ENCODE results near the gene SCUBE2.
"Not testable (repeated sequence)": the region's sequence is repeated elsewhere in the genome, so short reads cannot be mapped to it uniquely, and the experiment has no call there.

The SCUBE2 gene

GRCh38 chr11:9104580-9104979 lies 13.2 kb upstream of the SCUBE2 start:
- DNase-seq (ENCODE audit: low spot score) = no peak

- DNase-seq (ENCODE audit: low spot score) = no peak
Observed at GRCh38 chr11:9103542-9104276, 12.3 kb upstream of the SCUBE2 start.

GRCh38 chr11:9099617-9100016 lies 8.2 kb upstream of the SCUBE2 start:
- no peak for DNase-seq (ENCODE audit: low spot score)

GRCh38 chr11:9098455-9098854 lies 7.1 kb upstream of the SCUBE2 start:
- not testable (repeated sequence) for DNase-seq (ENCODE audit: low spot score)

GRCh38 chr11:9097186-9097943 lies 6.0 kb upstream of the SCUBE2 start:
- not testable (repeated sequence) for DNase-seq (ENCODE audit: low spot score)

- no peak for DNase-seq (ENCODE audit: low spot score)
Observed at GRCh38 chr11:9096427-9096826, 5.0 kb upstream of the SCUBE2 start.

GRCh38 chr11:9095421-9095820 lies 4.0 kb upstream of the SCUBE2 start:
- DNase-seq (ENCODE audit: low spot score) = no peak

- DNase-seq (ENCODE audit: low spot score) = no peak
Observed at GRCh38 chr11:9094420-9094819, 3.0 kb upstream of the SCUBE2 start.

- no peak for DNase-seq (ENCODE audit: low spot score)
Observed at GRCh38 chr11:9092853-9093778, 1.7 kb upstream of the SCUBE2 start.

- DNase-seq (ENCODE audit: low spot score) = no peak
Observed at GRCh38 chr11:9092072-9092471, 673 bp upstream of the SCUBE2 start.

GRCh38 chr11:9090488-9091043 lies 833 bp downstream of the SCUBE2 start:
- DNase-seq (ENCODE audit: low spot score) = no peak

GRCh38 chr11:9089636-9090035 lies 1.8 kb downstream of the SCUBE2 start:
- DNase-seq (ENCODE audit: low spot score) = no peak

GRCh38 chr11:9089061-9089460 lies 2.3 kb downstream of the SCUBE2 start:
- DNase-seq (ENCODE audit: low spot score) = no peak

GRCh38 chr11:9082575-9082974 lies 8.8 kb downstream of the SCUBE2 start:
- no peak for DNase-seq (ENCODE audit: low spot score)

- no peak for DNase-seq (ENCODE audit: low spot score)
Observed at GRCh38 chr11:9081153-9081552, 10.2 kb downstream of the SCUBE2 start.

GRCh38 chr11:9078113-9079086 lies 13.0 kb downstream of the SCUBE2 start:
- no peak for DNase-seq (ENCODE audit: low spot score)

GRCh38 chr11:9077164-9077563 lies 14.2 kb downstream of the SCUBE2 start:
- DNase-seq (ENCODE audit: low spot score) = no peak

GRCh38 chr11:9076661-9077060 lies 14.7 kb downstream of the SCUBE2 start:
- DNase-seq (ENCODE audit: low spot score) = no peak

GRCh38 chr11:9076046-9076445 lies 15.4 kb downstream of the SCUBE2 start:
- no peak for DNase-seq (ENCODE audit: low spot score)

GRCh38 chr11:9075556-9075955 lies 15.8 kb downstream of the SCUBE2 start:
- no peak for DNase-seq (ENCODE audit: low spot score)

All from D341Med (cell line).